Psoas muscle (tissue), 8 donors: ENCODE measurements around the gene TMEM204. TPM values are rescaled to one million over a fixed set of nuclear protein-coding genes. Genes with fewer than 3 reads are reported as not detected.

Source experiments
- ATAC-seq, 4 donors: fragments of 200-7000 bp; cut with Tn5 transposase; one replicate each; pipeline ENCODE4 v1.9.1; 2020; ENCODE audit warnings: moderate library complexity in 3 of 4, mild to moderate bottlenecking in 2 of 4
- DNase-seq, 2 donors: peaks; one replicate each; pipeline ENCODE4 v3.0.0-alpha.2; 2020
- H3K27ac ChIP-seq: fragments of 200-600 bp; one replicate; pipeline ENCODE4 v1.8.0; 2022
- H3K27me3 ChIP-seq, 3 donors: fragments of 200-600 bp in 1 of 3; one replicate each; pipeline versions ENCODE4 v1.6.1 to v1.8.0; 2013 to 2022; ENCODE audit warnings: low read length in 2 of 3, mild to moderate bottlenecking in 2 of 3, moderate library complexity in 1 of 3; ENCODE audit not compliant: insufficient read depth in 3 of 3
- H3K36me3 ChIP-seq, 2 donors: fragments of 200-600 bp in 1 of 2; one replicate each; pipeline versions ENCODE4 v1.6.1 to v1.8.0; 2013 to 2022; ENCODE audit warnings: low read depth in 1 of 2, mild to moderate bottlenecking in 1 of 2, moderate library complexity in 1 of 2; ENCODE audit not compliant: insufficient read depth in 1 of 2
- H3K4me1 ChIP-seq: fragments of 200-600 bp; one replicate; pipeline ENCODE4 v1.8.0; 2022
- H3K4me3 ChIP-seq: fragments of 200-600 bp; one replicate; pipeline ENCODE4 v1.8.0; 2022; ENCODE audit warnings: mild to moderate bottlenecking
- H3K9me3 ChIP-seq: fragments of 200-600 bp; one replicate; pipeline ENCODE4 v1.8.0; 2022
- CTCF ChIP-seq: fragments of 200-600 bp; IDR thresholded peaks from one replicate; pipeline ENCODE4 v1.8.0; 2022; ENCODE audit warnings: antibody characterized with exemption
- WGBS, 3 donors: extraction: QIAGEN DNeasy Blood & Tissue Kit; methylation state at CpG; one replicate each; pipeline versions ENCODE4 v1.1.6 to v1.1.7; 2013; 5-methylcytosine and 5-hydroxymethylcytosine counted together
- intact Hi-C, 2 donors: fragments of 100-400 bp; cut with DNase I; formaldehyde crosslinking; loops; one replicate each; pipeline versions ENCODE4 v1.11.0 to v1.14.2; 2022
- polyA plus RNA-seq, 3 donors: library from polyadenylated mRNA; stranded (reverse); fragments of 200-250 nt; gene quantifications; one replicate each; pipeline ENCODE4 v1.2.3, GENCODE V29; 2013
- total RNA-seq, 4 donors: library from RNA; stranded (reverse); fragmentation: NEBNext Ultra II Directional in 2 of 4; extraction: Animal tissue kit (Norgen Biotek cat#: 25700) in 2 of 4; gene quantifications; one replicate each; pipeline versions ENCODE4 v1.2.1 to v1.2.4, GENCODE V29; 2021 to 2023
- donor health status: healthy with polysubstance abuse.
- donor health status: DM: no; HTN: no; CAD: no; lungs with moderate emphysema.
- donor health status: Bipolar disorder and iron deficiency.
- donor health status: healthy.
- donor health status: DM: yes; HTN: yes; CAD: no.
- donor health status: DM: no; HTN: no; CAD: no.
- donor health status: DM: no; HTN: no; CAD: no.
- donor health status: DM: yes; HTN: yes; CAD: no.

TMEM204 gene
- total and polyA plus RNA-seq, 7 donors = 7.5 to 22.3 (median 11.8) TPM

- Histone ChIP-seq H3K4me1 (no peaks in the 10 kb centered on the region), H3K27me3 (no peaks in the 10 kb centered on the region), H3K36me3 (peaks cover 3 to 36% of the 10 kb centered on the region in 2 donors), H3K9me3 (no peaks in the 10 kb centered on the region), H3K27ac (no peak overlapping the region), H3K4me3 (no peak overlapping the region)
- no peak for TF ChIP-seq CTCF
- 89 to 92% (median 89%) methylated on average over 15 to 16 of the region's 16 CpGs for WGBS, 3 donors
- intact Hi-C loops = no loop called here
- ATAC-seq = no peak
- DNase-seq = no peak
These were observed 31.8 kb downstream of the TMEM204 start for GRCh38 chr16:1565083-1565805.

- no peak for TF ChIP-seq CTCF
- Histone ChIP-seq H3K36me3 (peaks cover 0 to 14% of the 10 kb centered on the region in 2 donors), H3K4me1 (no peaks in the 10 kb centered on the region), H3K9me3 (no peaks in the 10 kb centered on the region), H3K27me3 (no peaks in the 10 kb centered on the region), H3K27ac (no peak overlapping the region), H3K4me3 (no peak overlapping the region)
- intact Hi-C loops = loop anchor here in 1 of 2 donors (2.0 kb wide), 1 partner anchor 133 kb away; no protein-coding TSS in a partner anchor
- ATAC-seq (no peak), DNase-seq (no peak)
- 92% methylated on average over 12 to 13 of the region's 13 CpGs for whole genome bisulfite sequencing, 3 donors
These were observed 34.5 kb downstream of the TMEM204 start for GRCh38 chr16:1567988-1568387.

- DNase-seq = no peak
These were observed 37.7 kb downstream of the TMEM204 start for GRCh38 chr16:1571012-1571671.

GRCh38 chr16:1572673-1573072, 39.2 kb downstream of the TMEM204 start:
- ATAC-seq = no peak

More at GRCh38 chr16:1571012-1571671, 37.7 kb downstream of the TMEM204 start:
- TF ChIP-seq CTCF = no peak
- Histone ChIP-seq H3K4me3 (no peak overlapping the region), H3K27ac (no peak overlapping the region), H3K9me3 (no peaks in the 10 kb centered on the region), H3K4me1 (no peaks in the 10 kb centered on the region), H3K27me3 (no peaks in the 10 kb centered on the region), H3K36me3 (peaks cover 0 to 7% of the 10 kb centered on the region in 2 donors)
- intact Hi-C loops = no loop called here
- 78 to 83% (median 79%) methylated on average over 7 of the region's 7 CpGs for WGBS, 3 donors
- ATAC-seq = no peak

More at GRCh38 chr16:1572673-1573072, 39.2 kb downstream of the TMEM204 start:
- peaks cover 0 to 7% of the 10 kb centered on the region in 2 donors for H3K36me3 ChIP-seq
- no peak overlapping the region for H3K4me3 ChIP-seq
- intact Hi-C loops = no loop called here
- H3K4me1 ChIP-seq = no peaks in the 10 kb centered on the region
- H3K27ac ChIP-seq = no peak overlapping the region
- no peak for DNase-seq
- no peaks in the 10 kb centered on the region for H3K9me3 ChIP-seq
- TF ChIP-seq CTCF = no peak
- WGBS, 3 donors = 75 to 80% (median 75%) methylated on average over 7 of the region's 7 CpGs
- no peaks in the 10 kb centered on the region for H3K27me3 ChIP-seq
